Measurements from ENCODE around the gene SLC9A2. TPM values are rescaled to one million over a fixed set of nuclear protein-coding genes. Genes with fewer than 3 reads are reported as not detected.

The SLC9A2 gene
- not detected in 2 replicates for total RNA-seq

- Mint-ChIP-seq H3K27me3 (peaks cover 46% of the 10 kb centered on the region), H3K9me3 (no peaks in the 10 kb centered on the region), H3K4me1 (peaks cover 7% of the 10 kb centered on the region), H3K36me3 (ENCODE audit: low read depth) (no peaks in the 10 kb centered on the region), H3K27ac (no peak within 1 kb of the TSS), H3K4me3 (no peak within 1 kb of the TSS)
- TF ChIP-seq CTCF (IDR thresholded peaks at IDR 0.05) = no peak
- ATAC-seq (ENCODE audit: low read depth) = no peak
- DNase-seq = no peak
- ChIA-PET POLR2A (no interaction called here), CTCF (no interaction called here)
- intact Hi-C loops (cut with micrococcal nuclease) = no loop called here
Observed at GRCh38 chr2:102619414-102620319, at the start of gene SLC9A2. Gene SLC9A2, plus strand, starts transcription at chr2:102619553. Its CDS starts 296 bp downstream, at chr2:102619849.

- Mint-ChIP-seq H3K4me1 (no peaks in the 10 kb centered on the region), H3K9me3 (peaks cover 20% of the 10 kb centered on the region), H3K27ac (no peak overlapping the region), H3K27me3 (peaks cover 5% of the 10 kb centered on the region), H3K36me3 (ENCODE audit: low read depth) (no peaks in the 10 kb centered on the region), H3K4me3 (no peak overlapping the region)
- no peak for ATAC-seq (ENCODE audit: low read depth)
- TF ChIP-seq CTCF (IDR thresholded peaks at IDR 0.05) = no peak
- CTCF ChIA-PET = no interaction called here
- POLR2A ChIA-PET = no interaction called here
- no peak for DNase-seq
- intact Hi-C loops (cut with micrococcal nuclease) = no loop called here
Observed at GRCh38 chr2:102575888-102576287, 43.5 kb upstream of the SLC9A2 start.

GRCh38 chr2:102578376-102578775 is 41.0 kb upstream of the SLC9A2 start:
- POLR2A ChIA-PET = no interaction called here
- Mint-ChIP-seq H3K27ac (no peak overlapping the region), H3K9me3 (peaks cover 25% of the 10 kb centered on the region), H3K4me3 (no peak overlapping the region), H3K27me3 (peaks cover 5% of the 10 kb centered on the region), H3K36me3 (ENCODE audit: low read depth) (no peaks in the 10 kb centered on the region), H3K4me1 (peaks cover 10% of the 10 kb centered on the region)
- CTCF ChIA-PET = no interaction called here
- ATAC-seq (ENCODE audit: low read depth) (no peak), DNase-seq (no peak)
- intact Hi-C loops (cut with micrococcal nuclease) = no loop called here
- no peak for TF ChIP-seq CTCF (IDR thresholded peaks at IDR 0.05)

- TF ChIP-seq CTCF (IDR thresholded peaks at IDR 0.05) = no peak
- Mint-ChIP-seq H3K4me1 (peaks cover 10% of the 10 kb centered on the region), H3K27me3 (peaks cover 4% of the 10 kb centered on the region), H3K36me3 (ENCODE audit: low read depth) (no peaks in the 10 kb centered on the region), H3K27ac (no peak overlapping the region), H3K4me3 (no peak overlapping the region), H3K9me3 (peaks cover 17% of the 10 kb centered on the region)
- POLR2A ChIA-PET = no interaction called here
- intact Hi-C loops (cut with micrococcal nuclease) = no loop called here
- CTCF ChIA-PET = no interaction called here
- ATAC-seq (ENCODE audit: low read depth) (no peak), DNase-seq (no peak)
Observed at GRCh38 chr2:102581911-102582310, 37.4 kb upstream of the SLC9A2 start.

GRCh38 chr2:102582845-102583244 is 36.5 kb upstream of the SLC9A2 start:
- intact Hi-C loops (cut with micrococcal nuclease) = no loop called here
- peaks cover 10% of the 10 kb centered on the region for H3K4me1 Mint-ChIP-seq
- no peak for TF ChIP-seq CTCF (IDR thresholded peaks at IDR 0.05)
- H3K27ac Mint-ChIP-seq = no peak overlapping the region
- no peaks in the 10 kb centered on the region for H3K36me3 Mint-ChIP-seq (ENCODE audit: low read depth)
- DNase-seq = no peak
- ChIA-PET POLR2A (no interaction called here), CTCF (no interaction called here)
- peaks cover 4% of the 10 kb centered on the region for H3K27me3 Mint-ChIP-seq
- H3K9me3 Mint-ChIP-seq = peaks cover 15% of the 10 kb centered on the region
- ATAC-seq (ENCODE audit: low read depth) = no peak
- no peak overlapping the region for H3K4me3 Mint-ChIP-seq

Measured in activated B cell treated with CpG ODN at 0.5 μM for 24 hours (primary cell).